ENCODE results near the gene LNP1.
A peak's percentile ranks its signal among the peaks of the same experiment; 100 is the strongest.

Gene LNP1

DNA sequence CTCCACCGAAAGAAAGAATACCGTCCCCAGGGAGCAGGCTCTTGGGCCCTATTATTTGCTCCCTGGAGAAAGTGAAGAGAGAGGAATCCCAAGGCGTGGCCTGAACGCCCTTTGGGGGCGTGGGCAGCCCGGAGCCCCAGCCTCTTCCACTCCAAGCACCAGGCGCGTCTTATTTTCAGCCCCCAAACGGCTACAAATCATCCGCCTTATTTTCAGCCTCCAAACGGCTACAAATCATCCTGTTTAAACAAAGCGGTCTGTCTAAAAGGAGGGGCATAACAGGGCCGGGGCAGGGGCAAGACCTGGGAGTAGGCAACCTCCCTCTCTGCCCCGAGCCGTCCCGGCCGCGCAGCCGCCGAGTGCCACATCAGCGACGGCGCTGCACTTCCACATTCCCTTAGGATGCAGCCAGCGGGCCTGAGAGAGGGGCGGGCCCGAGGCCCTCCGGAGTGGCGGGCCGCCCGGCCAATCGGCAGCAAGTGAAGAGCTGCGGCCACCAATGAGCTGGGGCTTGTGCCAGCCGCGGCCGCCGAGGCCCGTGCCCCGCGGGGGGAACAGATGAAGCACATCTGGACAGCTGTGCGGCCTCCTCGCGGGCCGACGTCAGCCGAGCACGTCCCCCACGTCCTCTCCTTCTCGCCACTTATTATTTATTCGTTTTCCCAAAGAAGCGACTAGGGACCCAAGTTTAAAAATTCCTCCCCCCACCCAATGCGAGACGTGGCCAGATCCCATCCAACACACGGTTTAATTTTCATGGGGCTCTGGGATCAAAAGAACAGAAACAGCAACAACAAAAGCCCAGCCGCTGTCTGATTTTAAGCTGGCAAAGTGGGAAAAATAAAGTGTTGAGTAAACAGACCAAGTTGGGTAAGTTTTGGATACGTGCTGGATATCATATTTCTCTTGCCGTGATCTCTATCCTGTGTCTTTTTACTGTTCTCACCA lies 91.0 kb downstream of the LNP1 start, which contains the start of gene TMEM45A:
TMEM45A (plus strand) TSS at position 561 of the 948 bp plus-strand sequence. CDS start 62,593 bp downstream, outside the sequence.
- peaks cover 26% of the 10 kb centered on the region for H3K27me3 Mint-ChIP-seq (ENCODE audit: low read depth)
- H3K4me3 Mint-ChIP-seq: peak within 1 kb of the TSS; percentile 87
- H3K4me1 Mint-ChIP-seq (ENCODE audit: low read depth): peaks cover 10% of the 10 kb centered on the region
- peak; percentile 84 for DNase-seq (ENCODE audit: low spot score)
- H3K36me3 Mint-ChIP-seq (ENCODE audit: low read depth): no peaks in the 10 kb centered on the region
- H3K27ac Mint-ChIP-seq: no peak within 1 kb of the TSS
- H3K9me3 Mint-ChIP-seq: no peaks in the 10 kb centered on the region

DNA sequence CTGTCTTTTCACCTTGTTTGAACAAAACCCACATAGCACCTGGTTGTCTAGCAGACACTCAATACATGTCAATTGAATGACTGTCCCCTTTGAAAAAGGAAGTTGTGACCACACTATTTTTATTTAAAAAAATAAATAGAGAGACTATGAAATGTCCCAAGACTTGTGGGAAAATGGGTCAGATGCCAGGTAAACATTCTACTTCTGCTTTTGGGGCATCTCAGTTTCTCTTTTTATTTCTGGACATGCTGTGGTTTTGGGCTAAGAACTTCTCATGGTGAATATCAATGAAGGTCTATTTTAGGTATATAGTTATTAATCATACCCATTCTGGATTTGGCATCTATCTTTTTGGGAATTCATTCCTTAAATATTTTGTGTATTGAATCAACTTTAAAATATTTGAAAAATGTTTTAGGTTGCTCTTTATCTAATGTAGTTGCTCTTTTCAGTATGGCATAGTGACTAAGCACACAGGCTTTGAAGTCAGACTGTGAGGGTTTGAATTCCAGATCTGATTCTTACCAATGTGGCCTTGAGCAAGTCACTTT lies 95.4 kb downstream of the LNP1 start:
- Mint-ChIP-seq H3K27me3 (ENCODE audit: low read depth) (peaks cover 14% of the 10 kb centered on the region), H3K27ac (no peak overlapping the region), H3K4me3 (no peak overlapping the region), H3K36me3 (ENCODE audit: low read depth) (no peaks in the 10 kb centered on the region), H3K9me3 (no peaks in the 10 kb centered on the region), H3K4me1 (ENCODE audit: low read depth) (peaks cover 8% of the 10 kb centered on the region)
- no peak for DNase-seq (ENCODE audit: low spot score)

DNA sequence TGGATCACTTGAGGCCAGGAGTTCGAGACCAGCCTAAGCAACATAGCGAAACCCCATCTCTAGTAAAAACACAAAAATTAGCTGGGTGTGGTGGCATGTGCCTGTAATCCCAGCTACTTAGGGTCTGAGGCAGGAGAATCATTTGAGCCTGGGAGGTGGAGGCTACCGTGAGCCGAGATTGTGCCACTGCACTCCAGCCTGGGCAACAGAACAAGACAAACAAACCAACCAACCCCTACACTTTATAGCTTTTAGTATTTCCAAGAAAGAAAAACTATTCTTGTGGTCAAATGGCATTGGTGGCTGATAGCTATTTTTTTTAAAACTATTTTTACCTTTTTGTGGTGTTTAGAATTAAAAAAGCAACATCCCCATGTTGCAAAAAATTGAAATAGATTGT lies 98.3 kb downstream of the LNP1 start:
- Mint-ChIP-seq H3K27me3 (ENCODE audit: low read depth) (peaks cover 19% of the 10 kb centered on the region), H3K27ac (no peak overlapping the region), H3K36me3 (ENCODE audit: low read depth) (no peaks in the 10 kb centered on the region), H3K4me1 (ENCODE audit: low read depth) (no peaks in the 10 kb centered on the region), H3K9me3 (no peaks in the 10 kb centered on the region), H3K4me3 (no peak overlapping the region)
- DNase-seq (ENCODE audit: low spot score): no peak

DNA sequence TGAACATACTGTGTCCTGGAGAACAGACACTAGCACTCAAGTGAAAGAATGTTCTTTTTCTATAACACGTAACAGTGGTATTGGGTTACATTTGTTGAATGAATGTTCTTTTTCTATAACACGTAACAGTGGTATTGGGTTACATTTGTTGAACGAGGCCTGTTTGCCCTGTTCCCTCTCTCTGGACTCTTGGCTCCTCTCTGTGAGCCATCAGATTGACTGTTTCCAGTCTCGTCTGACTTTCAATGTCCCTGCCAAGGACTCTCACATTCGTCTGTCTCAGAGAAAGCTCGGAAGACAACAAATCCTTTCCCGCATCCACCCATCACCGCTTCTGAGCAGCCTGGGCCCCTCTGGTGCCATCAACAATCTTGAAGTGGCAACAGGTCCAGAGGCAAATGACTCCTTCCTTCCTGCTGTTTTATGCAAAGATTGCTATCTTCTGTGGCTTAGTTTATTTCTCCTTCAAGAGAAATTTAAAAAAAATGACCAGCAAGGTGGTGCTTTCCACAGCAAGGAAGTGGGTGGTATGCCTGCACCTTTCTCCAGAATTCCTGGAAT lies 99.1 kb downstream of the LNP1 start:
- Mint-ChIP-seq H3K36me3 (ENCODE audit: low read depth) (no peaks in the 10 kb centered on the region), H3K4me3 (no peak overlapping the region), H3K9me3 (no peaks in the 10 kb centered on the region), H3K27me3 (ENCODE audit: low read depth) (peaks cover 14% of the 10 kb centered on the region), H3K27ac (no peak overlapping the region), H3K4me1 (ENCODE audit: low read depth) (no peaks in the 10 kb centered on the region)
- DNase-seq (ENCODE audit: low spot score): no peak

DNA sequence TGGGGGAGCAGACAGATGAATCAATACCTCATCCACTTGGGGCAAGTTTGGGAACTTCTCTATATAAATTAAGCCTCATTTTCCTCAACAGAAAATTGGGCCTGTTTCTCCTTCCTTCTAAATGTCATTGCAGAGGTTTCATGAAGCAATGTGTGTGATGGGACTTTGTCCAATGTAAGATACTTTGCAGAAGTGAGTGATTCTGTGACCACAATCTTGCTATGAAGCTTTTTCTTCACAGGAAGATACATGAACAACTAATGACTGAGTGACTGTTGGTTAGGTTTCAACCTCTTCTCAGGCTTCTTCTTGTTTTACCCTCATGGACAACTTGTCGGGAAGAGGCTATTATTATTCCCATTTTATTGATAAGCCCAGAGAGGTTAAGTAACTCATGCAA lies 102.1 kb downstream of the LNP1 start:
- H3K4me1 Mint-ChIP-seq (ENCODE audit: low read depth): no peaks in the 10 kb centered on the region
- no peak overlapping the region for H3K27ac Mint-ChIP-seq
- peaks cover 12% of the 10 kb centered on the region for H3K27me3 Mint-ChIP-seq (ENCODE audit: low read depth)
- no peak for DNase-seq (ENCODE audit: low spot score)
- no peak overlapping the region for H3K4me3 Mint-ChIP-seq
- H3K36me3 Mint-ChIP-seq (ENCODE audit: low read depth): no peaks in the 10 kb centered on the region
- no peaks in the 10 kb centered on the region for H3K9me3 Mint-ChIP-seq

All from T-helper 2 cell treated with Interferon-gamma antibody and Interleukin-4, amounts not matched to agents 5 μg/mL and 100 μg/mL, for 36 hours (primary cell).